Measurements from ENCODE around the gene MDGA2.

MDGA2 gene

DNA sequence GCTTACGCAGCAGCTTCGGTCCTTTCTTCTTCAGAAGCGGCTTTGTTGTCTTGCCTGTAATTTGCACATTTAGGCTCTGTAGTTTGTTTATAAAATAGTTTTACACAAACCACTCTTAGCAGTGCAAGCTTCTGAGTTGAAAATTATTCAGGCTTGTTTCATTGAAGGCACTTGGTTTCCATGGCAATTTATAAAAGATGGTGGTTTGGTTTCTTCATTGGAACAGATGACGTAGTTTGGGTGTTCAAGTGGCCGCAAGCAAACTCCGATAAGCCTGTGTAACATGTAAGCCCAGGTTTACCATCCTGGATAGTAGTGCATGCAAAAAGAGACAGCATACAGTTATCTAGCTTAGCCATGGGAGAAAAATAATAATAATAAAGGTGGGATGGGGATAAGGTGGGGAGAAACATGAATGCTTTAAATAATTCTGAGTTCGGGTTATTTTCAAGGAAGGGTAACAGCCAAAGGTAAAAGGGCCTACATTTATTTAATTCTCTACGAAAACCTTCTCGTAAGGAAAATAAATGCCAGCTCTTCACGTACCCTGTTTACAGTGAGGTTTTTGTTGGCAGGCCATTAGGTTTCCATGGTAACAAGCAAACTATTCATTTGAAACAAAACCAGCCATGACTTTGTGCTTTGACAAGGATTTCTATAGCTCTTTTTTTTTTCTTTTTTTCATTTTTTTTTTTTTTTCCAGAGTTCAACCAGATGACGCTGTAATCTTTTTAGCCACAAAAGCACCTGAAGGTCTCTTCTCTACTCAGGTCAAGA, 834.3 kb downstream of the MDGA2 start:
- DNase-seq, result no peak

GRCh38 chr14:46820291-46820690, 855.1 kb downstream of the MDGA2 start:
- no peak for DNase-seq

DNA sequence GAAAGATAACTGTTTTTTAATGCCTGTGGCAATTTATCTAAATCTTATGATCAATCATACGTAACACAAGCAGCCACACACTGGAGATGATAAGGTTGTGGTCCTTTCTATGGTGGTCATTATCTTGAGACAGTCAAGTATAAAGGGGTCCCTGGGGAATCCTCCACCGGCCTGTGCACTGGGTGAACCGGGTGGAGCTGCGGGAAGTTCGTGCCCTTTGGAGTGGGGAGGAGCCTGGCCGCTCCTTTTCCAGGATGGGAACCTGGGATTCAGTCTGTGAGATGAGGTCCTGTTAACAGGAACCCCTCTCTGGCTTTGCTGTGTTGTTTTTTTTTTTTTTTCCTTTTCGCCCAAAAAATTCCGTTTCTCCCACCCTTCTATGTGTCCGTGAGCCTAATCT, 856.3 kb downstream of the MDGA2 start:
- no peak for DNase-seq

DNA sequence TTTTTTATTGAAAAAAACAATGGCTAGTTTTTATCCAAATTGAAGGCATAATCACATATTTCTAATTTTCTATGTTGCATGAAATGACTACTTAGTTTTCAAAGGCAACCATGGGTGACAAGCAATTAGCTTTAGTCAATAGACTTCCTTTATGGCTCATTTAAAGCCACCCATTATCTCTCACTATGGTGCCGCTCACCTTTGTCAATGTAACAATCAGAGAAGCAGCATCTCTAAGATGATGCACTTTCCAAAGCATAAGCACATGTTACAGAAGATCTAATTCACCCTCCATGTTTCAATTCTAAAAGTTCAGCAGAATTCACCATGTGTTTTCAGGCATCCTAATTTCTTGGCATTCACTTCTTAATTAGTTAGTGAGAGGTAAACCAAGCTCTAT, 857.3 kb downstream of the MDGA2 start:
- no peak for DNase-seq

- DNase-seq, result no peak
Observed at GRCh38 chr14:46793144-46793543, 882.3 kb downstream of the MDGA2 start.

All from CD4-positive, alpha-beta T cell treated with Interferon alpha-2 for 1 hour (primary cell).